Vagina (tissue), 2 donors: Measurements from ENCODE around the gene KIAA0825. TPM values are rescaled to one million over a fixed set of nuclear protein-coding genes. Genes with fewer than 3 reads are reported as not detected.

Source experiments
- DNase-seq, 2 donors: peaks; one replicate each; pipeline ENCODE4 v3.0.0-alpha.2; 2017; ENCODE audit errors: extremely low spot score in 2 of 2
- H3K27ac ChIP-seq: fragments of 200-600 bp; sonication (generic); one replicate; pipeline ENCODE4 v1.5.1; 2019
- H3K27me3 ChIP-seq: fragments of 200-600 bp; sonication (generic); one replicate; pipeline ENCODE4 v1.5.1; 2019
- H3K36me3 ChIP-seq, 2 donors: fragments of 200-600 bp; sonication (generic); one replicate each; pipeline ENCODE4 v1.5.1; 2017 to 2019
- H3K4me1 ChIP-seq: fragments of 200-600 bp; sonication (generic); one replicate; pipeline ENCODE4 v1.5.1; 2019
- H3K4me3 ChIP-seq, 2 donors: fragments of 200-600 bp; sonication (generic); 1 replicate in 1 of 2; 2 replicates in 1 of 2; pipeline ENCODE4 v1.5.1; 2016 to 2019
- H3K9me3 ChIP-seq: fragments of 200-600 bp; sonication (generic); one replicate; pipeline ENCODE4 v1.5.1; 2019
- CTCF ChIP-seq, 3 experiments: fragments of 450-650 bp in 2 of 3; fragments of 200-600 bp in 1 of 3; sonication (generic) in 1 of 3; IDR thresholded peaks; one replicate each; pipeline ENCODE4 v1.5.1; 2017 to 2019; ENCODE audit warnings: antibody characterized with exemption in 3 of 3, mild to moderate bottlenecking in 2 of 3, moderate library complexity in 2 of 3
- POLR2A ChIP-seq, 2 donors: fragments of 450-650 bp; IDR thresholded peaks; one replicate each; pipeline ENCODE4 v1.6.1; 2017; ENCODE audit warnings: antibody characterized with exemption in 2 of 2, mild to moderate bottlenecking in 2 of 2, moderate library complexity in 2 of 2
- POLR2AphosphoS5 ChIP-seq, 2 donors: sonication (generic); formaldehyde crosslinking; IDR thresholded peaks; one replicate each; pipeline ENCODE4 v1.9.0; 2017; ENCODE audit warnings: antibody characterized with exemption in 2 of 2, mild to moderate bottlenecking in 2 of 2, low read depth in 1 of 2; ENCODE audit not compliant: insufficient read depth in 1 of 2
- intact Hi-C: fragments of 100-400 bp; cut with DNase I; formaldehyde crosslinking; loops from one replicate; pipeline ENCODE4 v1.15.1; 2023
- total RNA-seq: library from RNA; depleted of rRNA; stranded (reverse); fragments of >200 nt; gene quantifications from one replicate; pipeline ENCODE4 v1.2.3, GENCODE V29; 2016

The KIAA0825 gene
- total RNA-seq, 1 donor from 2014 or later, result 2.5 TPM

GRCh38 chr5:94239266-94239665 is 379.1 kb downstream of the KIAA0825 start:
- no peaks in the 10 kb centered on the region for H3K36me3 ChIP-seq
- TF ChIP-seq POLR2AphosphoS5 (IDR thresholded peaks at IDR 0.05; ENCODE audit: insufficient read depth in 1 of 2, low read depth in 1 of 2) (no peak), CTCF (IDR thresholded peaks at IDR 0.05) (no peak), POLR2A (IDR thresholded peaks at IDR 0.05) (no peak)
- no peaks in the 10 kb centered on the region for H3K27me3 ChIP-seq
- intact Hi-C loops, result no loop called here
- DNase-seq, result no peak
- H3K27ac ChIP-seq, result no peak overlapping the region
- no peak overlapping the region for H3K4me3 ChIP-seq
- H3K4me1 ChIP-seq, result no peaks in the 10 kb centered on the region
- no peaks in the 10 kb centered on the region for H3K9me3 ChIP-seq

- H3K27ac ChIP-seq, result no peak overlapping the region
- TF ChIP-seq CTCF (IDR thresholded peaks at IDR 0.05) (no peak), POLR2A (IDR thresholded peaks at IDR 0.05) (no peak), POLR2AphosphoS5 (IDR thresholded peaks at IDR 0.05; ENCODE audit: insufficient read depth in 1 of 2, low read depth in 1 of 2) (no peak)
- no peak for DNase-seq
- intact Hi-C loops, result no loop called here
- H3K4me3 ChIP-seq, result no peak overlapping the region
- H3K27me3 ChIP-seq, result no peaks in the 10 kb centered on the region
- no peaks in the 10 kb centered on the region for H3K9me3 ChIP-seq
- H3K36me3 ChIP-seq, result no peaks in the 10 kb centered on the region
- H3K4me1 ChIP-seq, result no peaks in the 10 kb centered on the region
Measured at GRCh38 chr5:94234987-94235386, 383.4 kb downstream of the KIAA0825 start.

- no peak for DNase-seq
- Histone ChIP-seq H3K27me3 (no peaks in the 10 kb centered on the region), H3K36me3 (no peaks in the 10 kb centered on the region), H3K4me3 (no peak overlapping the region), H3K4me1 (no peaks in the 10 kb centered on the region), H3K9me3 (no peaks in the 10 kb centered on the region), H3K27ac (no peak overlapping the region)
- intact Hi-C loops, result no loop called here
- TF ChIP-seq POLR2AphosphoS5 (IDR thresholded peaks at IDR 0.05; ENCODE audit: insufficient read depth in 1 of 2, low read depth in 1 of 2) (no peak), CTCF (IDR thresholded peaks at IDR 0.05) (no peak), POLR2A (IDR thresholded peaks at IDR 0.05) (no peak)
Measured at GRCh38 chr5:94228791-94229190, 389.6 kb downstream of the KIAA0825 start.

GRCh38 chr5:94223235-94223634 is 395.2 kb downstream of the KIAA0825 start:
- no peak overlapping the region for H3K4me3 ChIP-seq
- TF ChIP-seq POLR2A (IDR thresholded peaks at IDR 0.05) (no peak), POLR2AphosphoS5 (IDR thresholded peaks at IDR 0.05; ENCODE audit: insufficient read depth in 1 of 2, low read depth in 1 of 2) (no peak), CTCF (IDR thresholded peaks at IDR 0.05) (no peak)
- no peaks in the 10 kb centered on the region for H3K27me3 ChIP-seq
- intact Hi-C loops, result no loop called here
- no peaks in the 10 kb centered on the region for H3K4me1 ChIP-seq
- H3K27ac ChIP-seq, result no peak overlapping the region
- no peak for DNase-seq
- no peaks in the 10 kb centered on the region for H3K9me3 ChIP-seq
- no peaks in the 10 kb centered on the region for H3K36me3 ChIP-seq

GRCh38 chr5:94218374-94218773 is 400.0 kb downstream of the KIAA0825 start:
- intact Hi-C loops, result no loop called here
- TF ChIP-seq POLR2A (IDR thresholded peaks at IDR 0.05) (no peak), POLR2AphosphoS5 (IDR thresholded peaks at IDR 0.05; ENCODE audit: insufficient read depth in 1 of 2, low read depth in 1 of 2) (no peak), CTCF (IDR thresholded peaks at IDR 0.05) (no peak)
- DNase-seq, result no peak
- no peaks in the 10 kb centered on the region for H3K36me3 ChIP-seq
- H3K4me1 ChIP-seq, result no peaks in the 10 kb centered on the region
- H3K9me3 ChIP-seq, result no peaks in the 10 kb centered on the region
- H3K27ac ChIP-seq, result no peak overlapping the region
- H3K27me3 ChIP-seq, result no peaks in the 10 kb centered on the region
- no peak overlapping the region for H3K4me3 ChIP-seq
